HG02973 (cell line): ENCODE results near the gene TSPO.
"Not testable (repeated sequence)": the region's sequence is repeated elsewhere in the genome, so short reads cannot be mapped to it uniquely, and the experiment has no call there.

Source experiments
- ATAC-seq: cut with Tn5 transposase; IDR thresholded peaks from one replicate; pipeline ENCODE4 v1.9.1; 2021; ENCODE audit warnings: moderate library complexity; ENCODE audit not compliant: unreplicated experiment

TSPO gene

GRCh38 chr22:43151251-43152002, at the start of gene TSPO:
Gene TSPO (plus strand): TSS chr22:43151559. CDS start chr22:43159239, 7,680 bp downstream.
- ATAC-seq: no peak

GRCh38 chr22:43104056-43104625, 47.2 kb upstream of the TSPO start:
- ATAC-seq: not testable (repeated sequence)

- ATAC-seq: not testable (repeated sequence)
These were observed 46.4 kb upstream of the TSPO start for GRCh38 chr22:43104950-43105349.

- ATAC-seq: no peak
These were observed 45.1 kb upstream of the TSPO start for GRCh38 chr22:43106302-43106701.

- no peak for ATAC-seq
These were observed 41.8 kb upstream of the TSPO start for GRCh38 chr22:43109511-43109910.

GRCh38 chr22:43109921-43110443, 41.4 kb upstream of the TSPO start:
- ATAC-seq: no peak

- no peak for ATAC-seq
These were observed 40.9 kb upstream of the TSPO start, which contains the start of gene BIK for GRCh38 chr22:43110444-43110926. Gene BIK (plus strand): TSS chr22:43110750. CDS start chr22:43124023, 13,273 bp downstream.

GRCh38 chr22:43110927-43111623, 40.3 kb upstream of the TSPO start:
- no peak for ATAC-seq

- ATAC-seq: no peak
These were observed 37.7 kb upstream of the TSPO start for GRCh38 chr22:43113526-43114251.

- ATAC-seq: no peak
These were observed 36.4 kb upstream of the TSPO start for GRCh38 chr22:43114958-43115357.

GRCh38 chr22:43116932-43117331, 34.4 kb upstream of the TSPO start:
- ATAC-seq: no peak

- ATAC-seq: no peak
These were observed 33.1 kb upstream of the TSPO start for GRCh38 chr22:43118024-43118849.

GRCh38 chr22:43118953-43119458, 32.4 kb upstream of the TSPO start:
- ATAC-seq: no peak

GRCh38 chr22:43126501-43127165, 24.7 kb upstream of the TSPO start:
- ATAC-seq: no peak

- no peak for ATAC-seq
These were observed 24.0 kb upstream of the TSPO start for GRCh38 chr22:43127166-43127908.

GRCh38 chr22:43128116-43128515, 23.2 kb upstream of the TSPO start:
- ATAC-seq: no peak

GRCh38 chr22:43128928-43129424, 22.4 kb upstream of the TSPO start:
- ATAC-seq: no peak
